Measurements from ENCODE around the gene C20orf202.
"Not testable (repeated sequence)": the region's sequence is repeated elsewhere in the genome, so short reads cannot be mapped to it uniquely, and the experiment has no call there.

C20orf202 gene

GRCh38 chr20:1242530-1242929, 39.3 kb downstream of the C20orf202 start:
- no peak for DNase-seq (ENCODE audit: low read depth in 2 of 3, low spot score in 2 of 3)

GRCh38 chr20:1245578-1245977, 42.3 kb downstream of the C20orf202 start:
- no peak for DNase-seq (ENCODE audit: low read depth in 2 of 3, low spot score in 2 of 3)

- DNase-seq (ENCODE audit: low read depth in 2 of 3, low spot score in 2 of 3), result no peak
These were observed 44.4 kb downstream of the C20orf202 start for GRCh38 chr20:1247689-1248088.

GRCh38 chr20:1250282-1250681, 47.0 kb downstream of the C20orf202 start:
- DNase-seq (ENCODE audit: low read depth in 2 of 3, low spot score in 2 of 3), result not testable (repeated sequence)

GRCh38 chr20:1252416-1252815, 49.2 kb downstream of the C20orf202 start:
- no peak for DNase-seq (ENCODE audit: low read depth in 2 of 3, low spot score in 2 of 3)

- DNase-seq (ENCODE audit: low read depth in 2 of 3, low spot score in 2 of 3), result no peak
These were observed 51.0 kb downstream of the C20orf202 start for GRCh38 chr20:1254254-1254653.

- DNase-seq (ENCODE audit: low read depth in 2 of 3, low spot score in 2 of 3), result no peak
These were observed 52.4 kb downstream of the C20orf202 start for GRCh38 chr20:1255675-1256074.
